Naive thymus-derived CD8-positive, alpha-beta T cell (primary cell): ENCODE results near the gene DNAJB13. TPM values are rescaled to one million over a fixed set of nuclear protein-coding genes. Genes with fewer than 3 reads are reported as not detected.
"Not testable (repeated sequence)": the region's sequence is repeated elsewhere in the genome, so short reads cannot be mapped to it uniquely, and the experiment has no call there.

Experiments
- ATAC-seq, 2 donors: fragments of 150-1000 bp; cut with Tn5 transposase in 1 of 2; sonication (Bioruptor Pico), chemical (Tn5 transposase) in 1 of 2; 1 replicate in 1 of 2; 2 replicates in 1 of 2; pipeline ENCODE4 v1.10.0; 2021; ENCODE audit warnings: mild to moderate bottlenecking in 2 of 2, moderate library complexity in 2 of 2
- POLR2A ChIA-PET: fragments of 350-600 bp; sonication (Branson Sonifier 250); formaldehyde crosslinking; loops from one replicate; lab custom pipeline; 2021; ENCODE audit warnings: antibody characterized with exemption; lab: Charles Lee
- DNase-seq, 10 donors: peaks; one replicate each; pipeline versions ENCODE4 v3.0.0 to v3.0.0-alpha.2; 2020 to 2022
- H3K27ac Mint-ChIP-seq, 10 donors: one replicate each; pipeline ENCODE4 v1.8.0; 2020 to 2022; ENCODE audit warnings: mild to moderate bottlenecking in 10 of 10, mixed read lengths in 10 of 10, moderate library complexity in 4 of 10, inconsistent platforms in 1 of 10
- H3K27me3 Mint-ChIP-seq, 5 donors: one replicate each; pipeline ENCODE4 v1.8.0; 2021 to 2022; ENCODE audit warnings: mixed read lengths in 5 of 5
- H3K36me3 Mint-ChIP-seq, 3 donors: one replicate each; pipeline ENCODE4 v1.8.0; 2020 to 2022; ENCODE audit warnings: mixed read lengths in 3 of 3, mild to moderate bottlenecking in 2 of 3, inconsistent platforms in 1 of 3
- H3K4me1 Mint-ChIP-seq, 4 donors: one replicate each; pipeline ENCODE4 v1.8.0; 2021 to 2022; ENCODE audit warnings: mixed read lengths in 4 of 4
- H3K4me3 Mint-ChIP-seq, 10 donors: one replicate each; pipeline ENCODE4 v1.8.0; 2020 to 2022; ENCODE audit warnings: mild to moderate bottlenecking in 10 of 10, mixed read lengths in 10 of 10, moderate library complexity in 6 of 10, inconsistent platforms in 1 of 10
- H3K9me3 Mint-ChIP-seq, 9 donors: one replicate each; pipeline ENCODE4 v1.8.0; 2020 to 2022; ENCODE audit warnings: mixed read lengths in 9 of 9, mild to moderate bottlenecking in 3 of 9, inconsistent platforms in 1 of 9, moderate library complexity in 1 of 9
- polyA plus RNA-seq, 3 donors: library from polyadenylated mRNA; unstranded; fragments of 300-500 nt; fragmentation: Illumina TruSeq; gene quantifications; one replicate each; pipeline ENCODE4 v1.2.3, GENCODE V29; 2021
- total RNA-seq, 8 experiments: library from RNA in 2 of 8; stranded (reverse) in 2 of 8; gene quantifications; one replicate each; pipeline ENCODE4 v1.2.3 and lab custom pipeline; 2021 to 2026

DNAJB13 gene
- total and polyA plus RNA-seq, 5 experiments from 2014 or later: 0.16 to 0.60 (median 0.46) TPM

GRCh38 chr11:73981051-73981805, 30.4 kb downstream of the DNAJB13 start:
- Mint-ChIP-seq H3K4me3 (peak overlapping the region; percentile 95 to 100 (median 99)), H3K27ac (peak overlapping the region; percentile 96 to 100 (median 100)), H3K36me3 (peaks cover 28 to 64% (median 52%) of the 10 kb centered on the region in 3 donors), H3K9me3 (peaks cover 0 to 2% (median 0%) of the 10 kb centered on the region in 9 donors), H3K27me3 (no peaks in the 10 kb centered on the region), H3K4me1 (peaks cover 35 to 74% (median 57%) of the 10 kb centered on the region in 4 donors)
- DNase-seq (no peak), ATAC-seq (no peak)
- POLR2A ChIA-PET: interaction anchor here (0.9 to 24.6 kb wide), 6 partner anchors 13 to 59 kb away, joined by 3 to 1033 read pairs (median 229); partner anchors contain the start of gene UCP3

GRCh38 chr11:73982595-73982989, 31.8 kb downstream of the DNAJB13 start, which contains the start of gene UCP2:
UCP2 (minus strand) TSS chr11:73982843; CDS start chr11:73978378, 4,465 bp downstream.
- Mint-ChIP-seq H3K36me3 (peaks cover 28 to 50% (median 39%) of the 10 kb centered on the region in 3 donors), H3K9me3 (peaks cover 0 to 2% (median 0%) of the 10 kb centered on the region in 9 donors), H3K4me3 (peak within 1 kb of the TSS; percentile 95 to 100 (median 99)), H3K4me1 (peaks cover 26 to 65% (median 45%) of the 10 kb centered on the region in 4 donors), H3K27ac (peak within 1 kb of the TSS; percentile 98 to 100 (median 100)), H3K27me3 (no peaks in the 10 kb centered on the region)
- POLR2A ChIA-PET: interaction anchor here (1.0 to 24.6 kb wide), 5 partner anchors 14 to 67 kb away, joined by 3 to 1033 read pairs (median 452); partner anchors contain the start of gene UCP3
- peak; percentile 55 to 60 for ATAC-seq
- peak in 9 of 10 donors; percentile 76 to 90 (median 80) for DNase-seq

GRCh38 chr11:73982990-73983740, 32.3 kb downstream of the DNAJB13 start:
- peaks cover 28 to 45% (median 36%) of the 10 kb centered on the region in 3 donors for H3K36me3 Mint-ChIP-seq
- peaks cover 26 to 59% (median 39%) of the 10 kb centered on the region in 4 donors for H3K4me1 Mint-ChIP-seq
- peak; percentile 86 to 97 (median 92) for DNase-seq
- H3K9me3 Mint-ChIP-seq: peaks cover 0 to 2% (median 0%) of the 10 kb centered on the region in 9 donors
- POLR2A ChIA-PET: interaction anchor here (0.7 to 24.6 kb wide), 5 partner anchors 15 to 797 kb away, joined by 3 to 1033 read pairs (median 452); partner anchors contain the start of gene UCP3
- peak overlapping the region; percentile 95 to 100 (median 99) for H3K4me3 Mint-ChIP-seq
- ATAC-seq: peak; percentile 70 to 75
- H3K27ac Mint-ChIP-seq: peak overlapping the region; percentile 98 to 100 (median 100)
- no peaks in the 10 kb centered on the region for H3K27me3 Mint-ChIP-seq

- DNase-seq (peak in 2 of 10 donors; percentile 42 to 55), ATAC-seq (no peak)
- peak overlapping the region; percentile 95 to 100 (median 99) for H3K4me3 Mint-ChIP-seq
- H3K9me3 Mint-ChIP-seq: peaks cover 0 to 2% (median 0%) of the 10 kb centered on the region in 9 donors
- peak overlapping the region; percentile 98 to 100 (median 100) for H3K27ac Mint-ChIP-seq
- no peaks in the 10 kb centered on the region for H3K27me3 Mint-ChIP-seq
- peaks cover 26 to 37% (median 28%) of the 10 kb centered on the region in 3 donors for H3K36me3 Mint-ChIP-seq
- H3K4me1 Mint-ChIP-seq: peaks cover 22 to 51% (median 32%) of the 10 kb centered on the region in 4 donors
- POLR2A ChIA-PET: interaction anchor here (0.7 to 24.6 kb wide), 4 partner anchors 14 to 797 kb away, joined by 3 to 1033 read pairs (median 493); partner anchors contain the start of gene UCP3
Observed at GRCh38 chr11:73983741-73984538, 33.1 kb downstream of the DNAJB13 start.

GRCh38 chr11:73985661-73986060, 34.8 kb downstream of the DNAJB13 start:
- DNase-seq, H3K9me3 Mint-ChIP-seq, ATAC-seq, H3K4me3 Mint-ChIP-seq, H3K27me3 Mint-ChIP-seq: not testable (repeated sequence)
- peaks cover 14 to 21% (median 21%) of the 10 kb centered on the region in 3 donors for H3K36me3 Mint-ChIP-seq
- H3K4me1 Mint-ChIP-seq: peaks cover 16 to 41% (median 21%) of the 10 kb centered on the region in 4 donors
- POLR2A ChIA-PET: interaction anchor here (14.0 to 24.6 kb wide), 2 partner anchors 12 to 17 kb away, joined by 534 to 1033 read pairs; no protein-coding TSS in a partner anchor
- H3K27ac Mint-ChIP-seq: peak overlapping the region in 5 of 10 donors; percentile 37 to 98 (median 63)

GRCh38 chr11:73988227-73988626, 37.4 kb downstream of the DNAJB13 start:
- Mint-ChIP-seq H3K27ac (peak overlapping the region in 1 of 10 donors; percentile 86), H3K4me3 (no peak overlapping the region), H3K27me3 (no peaks in the 10 kb centered on the region), H3K4me1 (peaks cover 11 to 52% (median 31%) of the 10 kb centered on the region in 4 donors), H3K36me3 (no peaks in the 10 kb centered on the region), H3K9me3 (no peaks in the 10 kb centered on the region)
- no peak for ATAC-seq
- no peak for DNase-seq
- POLR2A ChIA-PET: interaction anchor here (0.9 to 24.6 kb wide), 3 partner anchors 8 to 20 kb away, joined by 3 to 1033 read pairs (median 534); no protein-coding TSS in a partner anchor

GRCh38 chr11:73989156-73989555, 38.3 kb downstream of the DNAJB13 start:
- Mint-ChIP-seq H3K27me3 (no peaks in the 10 kb centered on the region), H3K36me3 (no peaks in the 10 kb centered on the region), H3K27ac (no peak overlapping the region), H3K4me1 (peaks cover 3 to 51% (median 23%) of the 10 kb centered on the region in 4 donors), H3K9me3 (no peaks in the 10 kb centered on the region), H3K4me3 (no peak overlapping the region)
- no peak for DNase-seq
- ATAC-seq: no peak
- POLR2A ChIA-PET: interaction anchor here (0.9 to 24.6 kb wide), 4 partner anchors 9 to 21 kb away, joined by 3 to 1033 read pairs (median 784); partner anchors contain the start of gene UCP2

- DNase-seq: no peak
- Mint-ChIP-seq H3K27ac (peak overlapping the region in 9 of 10 donors; percentile 32 to 100 (median 94)), H3K4me3 (peak overlapping the region in 3 of 10 donors; percentile 32 to 54 (median 50)), H3K9me3 (no peaks in the 10 kb centered on the region), H3K27me3 (no peaks in the 10 kb centered on the region), H3K36me3 (no peaks in the 10 kb centered on the region), H3K4me1 (peaks cover 6 to 57% (median 33%) of the 10 kb centered on the region in 4 donors)
- POLR2A ChIA-PET: interaction anchor here (7.4 to 17.2 kb wide), 2 partner anchors 13 to 14 kb away, joined by 105 to 1033 read pairs; partner anchors contain the start of gene UCP2
- no peak for ATAC-seq
Observed at GRCh38 chr11:73990730-73991129, 39.9 kb downstream of the DNAJB13 start.

- Mint-ChIP-seq H3K27me3 (no peaks in the 10 kb centered on the region), H3K4me3 (no peak overlapping the region), H3K4me1 (peaks cover 10 to 63% (median 40%) of the 10 kb centered on the region in 4 donors), H3K27ac (peak overlapping the region in 9 of 10 donors; percentile 65 to 100 (median 94)), H3K9me3 (no peaks in the 10 kb centered on the region), H3K36me3 (no peaks in the 10 kb centered on the region)
- ATAC-seq (no peak), DNase-seq (peak in 1 of 10 donors; percentile 41)
- POLR2A ChIA-PET: interaction anchor here (1.4 to 17.2 kb wide), 4 partner anchors 9 to 16 kb away, joined by 3 to 1033 read pairs (median 58); partner anchors contain the start of genes UCP2 and UCP3
Observed at GRCh38 chr11:73991471-73992006, 40.7 kb downstream of the DNAJB13 start.

GRCh38 chr11:73995247-73995646, 44.4 kb downstream of the DNAJB13 start:
- H3K27me3 Mint-ChIP-seq: no peaks in the 10 kb centered on the region
- POLR2A ChIA-PET: interaction anchor here (0.7 to 17.2 kb wide), 11 partner anchors 9 to 216 kb away, joined by 3 to 1033 read pairs (median 10); partner anchors contain the start of genes UCP2 and UCP3
- H3K9me3 Mint-ChIP-seq: no peaks in the 10 kb centered on the region

More at GRCh38 chr11:73995247-73995646, 44.4 kb downstream of the DNAJB13 start:
- Mint-ChIP-seq H3K4me1 (peaks cover 17 to 89% (median 59%) of the 10 kb centered on the region in 4 donors), H3K4me3 (peak overlapping the region; percentile 65 to 89 (median 80)), H3K36me3 (no peaks in the 10 kb centered on the region), H3K27ac (peak overlapping the region; percentile 94 to 100 (median 98))
- DNase-seq (peak in 5 of 10 donors; percentile 38 to 93 (median 76)), ATAC-seq (peak; percentile 65 to 75)
